Lower leg skin (tissue), 4 donors: ENCODE data around the gene VPS13D. TPM values are rescaled to one million over a fixed set of nuclear protein-coding genes. Genes with fewer than 3 reads are reported as not detected.

Experiments
- DNase-seq, 2 donors: peaks; one replicate each; pipeline ENCODE4 v3.0.0-alpha.2; 2019; ENCODE audit warnings: low spot score in 2 of 2
- H3K4me3 ChIP-seq: fragments of 200-600 bp; sonication (generic); 2 replicates; pipeline ENCODE4 v1.5.1; 2017; ENCODE audit warnings: mild to moderate bottlenecking, low read depth; ENCODE audit not compliant: poor library complexity, severe bottlenecking
- POLR2A ChIP-seq, 2 donors: fragments of 450-650 bp; IDR thresholded peaks; one replicate each; pipeline ENCODE4 v1.6.1; 2016 to 2017; ENCODE audit warnings: antibody characterized with exemption in 2 of 2, mild to moderate bottlenecking in 1 of 2, moderate library complexity in 1 of 2
- WGBS, 2 donors: methylation state at CpG; one replicate each; pipeline ENCODE4 v1.1.5; 2018; 5-methylcytosine and 5-hydroxymethylcytosine counted together
- intact Hi-C: fragments of 100-400 bp; cut with DNase I; formaldehyde crosslinking; loops from one replicate; pipeline ENCODE4 v1.15.0; 2023; ENCODE audit warnings: low total_unique reads
- total RNA-seq, 4 donors: library from RNA; depleted of rRNA; stranded (reverse); fragments of >200 nt; gene quantifications; one replicate each; pipeline ENCODE4 v1.1.0, GENCODE V29; 2016
- TF ChIP-seq, protein P1 (sequence below), 3 donors: fragments of 450-650 bp; IDR thresholded peaks; one replicate each; pipeline ENCODE4 v1.5.1; 2016; ENCODE audit warnings: antibody characterized with exemption in 3 of 3, mild to moderate bottlenecking in 3 of 3, moderate library complexity in 2 of 3

VPS13D gene
- total RNA-seq, 4 donors from 2014 or later, result 96.5 to 200 (median 116) TPM

DNA sequence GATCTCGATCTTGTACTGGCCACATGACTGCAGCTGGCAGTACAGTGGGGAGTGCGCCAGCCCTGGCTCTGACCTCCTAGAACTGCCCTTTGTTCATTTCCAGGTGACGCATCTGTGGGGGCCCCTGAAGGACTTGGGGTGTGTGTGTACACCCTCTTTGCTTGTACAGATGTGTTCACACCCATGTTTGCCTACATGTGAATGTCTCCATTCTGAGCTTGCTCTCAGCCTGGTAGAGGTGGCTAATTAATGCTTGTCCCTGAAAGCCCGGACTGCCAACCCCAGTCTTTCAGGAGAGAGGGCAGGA lies 43.2 kb upstream of the VPS13D start:
- WGBS, 2 donors, result 75 to 80% methylated on average over 4 of the region's 4 CpGs
- DNase-seq, result no peak
- H3K4me3 ChIP-seq, result no peak overlapping the region
- no peak for TF ChIP-seq POLR2A (IDR thresholded peaks at IDR 0.05)
- TF ChIP-seq, protein P1, sequence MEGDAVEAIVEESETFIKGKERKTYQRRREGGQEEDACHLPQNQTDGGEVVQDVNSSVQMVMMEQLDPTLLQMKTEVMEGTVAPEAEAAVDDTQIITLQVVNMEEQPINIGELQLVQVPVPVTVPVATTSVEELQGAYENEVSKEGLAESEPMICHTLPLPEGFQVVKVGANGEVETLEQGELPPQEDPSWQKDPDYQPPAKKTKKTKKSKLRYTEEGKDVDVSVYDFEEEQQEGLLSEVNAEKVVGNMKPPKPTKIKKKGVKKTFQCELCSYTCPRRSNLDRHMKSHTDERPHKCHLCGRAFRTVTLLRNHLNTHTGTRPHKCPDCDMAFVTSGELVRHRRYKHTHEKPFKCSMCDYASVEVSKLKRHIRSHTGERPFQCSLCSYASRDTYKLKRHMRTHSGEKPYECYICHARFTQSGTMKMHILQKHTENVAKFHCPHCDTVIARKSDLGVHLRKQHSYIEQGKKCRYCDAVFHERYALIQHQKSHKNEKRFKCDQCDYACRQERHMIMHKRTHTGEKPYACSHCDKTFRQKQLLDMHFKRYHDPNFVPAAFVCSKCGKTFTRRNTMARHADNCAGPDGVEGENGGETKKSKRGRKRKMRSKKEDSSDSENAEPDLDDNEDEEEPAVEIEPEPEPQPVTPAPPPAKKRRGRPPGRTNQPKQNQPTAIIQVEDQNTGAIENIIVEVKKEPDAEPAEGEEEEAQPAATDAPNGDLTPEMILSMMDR (IDR thresholded peaks at IDR 0.05), result no peak
- intact Hi-C loops, result no loop called here

DNA sequence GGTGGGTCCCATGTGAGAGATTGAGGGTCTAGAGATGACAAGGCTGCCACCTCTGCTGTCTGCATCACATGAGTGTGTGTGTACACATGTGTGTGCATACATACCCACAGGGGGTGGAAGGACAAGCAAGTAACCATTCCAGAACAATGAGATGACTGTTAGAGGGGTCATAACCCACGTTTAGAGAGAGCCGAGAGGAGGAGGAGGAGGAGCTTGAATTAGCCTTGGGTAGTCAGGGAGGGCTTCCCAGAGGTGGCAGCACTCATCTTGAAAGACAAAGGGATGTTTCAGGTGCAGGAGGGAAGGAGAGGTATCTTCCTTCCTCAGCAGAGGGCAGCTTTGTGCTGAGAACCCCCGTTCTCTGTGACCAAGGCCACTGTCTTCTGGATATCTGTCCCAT lies 41.7 kb upstream of the VPS13D start:
- intact Hi-C loops, result no loop called here
- no peak for TF ChIP-seq POLR2A (IDR thresholded peaks at IDR 0.05)
- TF ChIP-seq, protein P1 (IDR thresholded peaks at IDR 0.05), result no peak
- WGBS, 2 donors, result 35 to 40% methylated on average over 3 of the region's 3 CpGs
- H3K4me3 ChIP-seq, result no peak overlapping the region
- no peak for DNase-seq

DNA sequence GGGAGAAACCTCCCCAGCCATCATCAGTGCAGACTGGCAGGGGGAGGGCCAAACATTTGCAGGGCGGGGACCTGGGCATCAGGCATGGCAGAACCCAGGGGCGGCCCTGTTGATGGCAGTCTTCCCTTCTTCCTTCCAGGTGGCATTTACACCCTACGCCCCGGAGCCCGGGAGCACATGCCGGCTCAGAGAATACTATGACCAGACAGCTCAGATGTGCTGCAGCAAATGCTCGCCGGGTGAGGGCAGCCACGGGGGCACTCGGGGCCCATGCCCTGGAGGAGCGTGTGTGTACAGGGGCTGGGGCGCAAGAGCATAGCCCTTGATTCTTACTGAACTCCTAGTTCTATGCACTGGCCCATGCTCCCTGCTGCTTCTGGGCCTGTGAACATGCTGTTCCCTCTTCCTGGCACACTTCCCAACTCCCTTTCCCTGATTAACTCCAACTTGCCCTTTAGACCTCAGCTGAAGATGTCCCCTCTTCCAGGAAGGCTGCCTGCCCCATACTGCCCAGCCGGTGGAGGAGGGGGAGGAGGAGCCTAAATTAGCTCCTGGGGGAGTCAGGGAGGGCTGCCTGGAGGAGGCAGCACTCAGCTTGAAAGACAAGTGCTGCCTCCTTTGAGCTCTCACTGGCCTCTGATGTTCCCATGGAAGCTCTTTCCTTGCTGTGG lies 41.0 kb upstream of the VPS13D start:
- no peak for DNase-seq
- TF ChIP-seq POLR2A (IDR thresholded peaks at IDR 0.05), result no peak
- TF ChIP-seq, protein P1 (IDR thresholded peaks at IDR 0.05), result no peak
- 57 to 78% methylated on average over 13 of the region's 13 CpGs for WGBS, 2 donors
- H3K4me3 ChIP-seq, result no peak overlapping the region
- intact Hi-C loops, result no loop called here

DNA sequence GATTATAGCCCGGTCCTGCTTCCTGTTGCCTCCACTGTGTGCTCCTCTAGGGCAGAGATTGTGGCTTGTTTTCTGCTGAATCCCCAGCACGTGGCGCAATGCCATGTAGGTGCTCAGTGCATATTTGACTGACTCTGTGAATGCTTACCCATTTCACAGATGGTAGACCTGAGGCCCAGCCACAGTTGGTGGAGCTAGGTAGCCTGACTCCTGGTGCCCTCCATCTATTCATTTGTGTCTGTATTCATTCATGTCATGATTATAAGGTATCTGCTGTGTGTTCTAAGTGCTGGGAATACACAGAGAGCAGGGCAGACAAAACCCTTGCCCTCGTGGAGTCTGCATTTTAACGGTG lies 40.5 kb upstream of the VPS13D start:
- TF ChIP-seq POLR2A (IDR thresholded peaks at IDR 0.05), result no peak
- TF ChIP-seq, protein P1 (IDR thresholded peaks at IDR 0.05), result no peak
- 64 to 75% methylated on average over 5 of the region's 5 CpGs for WGBS, 2 donors
- DNase-seq, result no peak
- intact Hi-C loops, result no loop called here
- H3K4me3 ChIP-seq, result no peak overlapping the region

GRCh38 chr1:12191242-12192032 lies 38.4 kb upstream of the VPS13D start:
- intact Hi-C loops, result no loop called here
- TF ChIP-seq POLR2A (IDR thresholded peaks at IDR 0.05), result no peak
- TF ChIP-seq, protein P1 (IDR thresholded peaks at IDR 0.05), result no peak
- DNase-seq, result no peak
- 74 to 87% methylated on average over 49 to 55 of the region's 58 CpGs for WGBS, 2 donors
- no peak overlapping the region for H3K4me3 ChIP-seq
